GM18951 (cell line): ENCODE measurements around the gene CRISPLD2.

Source experiments
- POLR2A ChIP-seq: IDR thresholded peaks from 4 replicates; pipeline ENCODE4 v1.6.1; 2011; ENCODE audit warnings: mild to moderate bottlenecking; ENCODE audit not compliant: insufficient read length, insufficient read depth; ENCODE audit errors: extremely low read depth
- in situ Hi-C: fragments of 300-500 bp; cut with MboI; formaldehyde crosslinking; loops from one replicate; pipeline ENCODE4 v1.12.0; 2022; ENCODE audit warnings: low sequenced_read_pairs, mixed read lengths, inconsistent platforms; ENCODE audit not compliant: unreplicated experiment

The CRISPLD2 gene

DNA sequence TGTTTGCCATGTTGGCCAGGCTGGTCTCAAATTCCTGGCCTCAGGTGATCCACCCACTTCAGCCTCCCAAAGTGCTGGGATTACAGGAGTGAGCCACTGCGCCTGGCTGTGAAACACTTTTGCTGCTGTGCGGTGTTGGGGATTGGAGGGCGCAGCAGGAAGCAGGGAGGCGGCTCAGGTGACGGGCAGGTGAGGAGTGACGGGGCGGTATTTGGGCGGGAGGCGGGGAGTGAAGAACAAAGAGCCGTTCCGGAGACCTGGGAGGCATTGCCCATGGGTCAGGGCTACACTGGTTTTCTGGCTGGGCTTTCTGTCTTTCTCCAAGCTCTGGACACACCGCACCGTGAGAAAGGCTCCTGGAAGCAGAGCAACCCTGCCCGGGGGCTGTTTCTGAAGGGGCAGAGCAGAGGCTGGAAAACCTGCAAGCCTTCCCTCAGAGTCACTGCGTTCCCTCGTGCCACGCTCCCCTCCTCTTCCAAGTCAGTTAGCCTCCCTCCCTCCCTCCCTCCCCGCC is 22.1 kb downstream of the CRISPLD2 start:
- in situ Hi-C loops = no loop called here
- no peak for TF ChIP-seq POLR2A

DNA sequence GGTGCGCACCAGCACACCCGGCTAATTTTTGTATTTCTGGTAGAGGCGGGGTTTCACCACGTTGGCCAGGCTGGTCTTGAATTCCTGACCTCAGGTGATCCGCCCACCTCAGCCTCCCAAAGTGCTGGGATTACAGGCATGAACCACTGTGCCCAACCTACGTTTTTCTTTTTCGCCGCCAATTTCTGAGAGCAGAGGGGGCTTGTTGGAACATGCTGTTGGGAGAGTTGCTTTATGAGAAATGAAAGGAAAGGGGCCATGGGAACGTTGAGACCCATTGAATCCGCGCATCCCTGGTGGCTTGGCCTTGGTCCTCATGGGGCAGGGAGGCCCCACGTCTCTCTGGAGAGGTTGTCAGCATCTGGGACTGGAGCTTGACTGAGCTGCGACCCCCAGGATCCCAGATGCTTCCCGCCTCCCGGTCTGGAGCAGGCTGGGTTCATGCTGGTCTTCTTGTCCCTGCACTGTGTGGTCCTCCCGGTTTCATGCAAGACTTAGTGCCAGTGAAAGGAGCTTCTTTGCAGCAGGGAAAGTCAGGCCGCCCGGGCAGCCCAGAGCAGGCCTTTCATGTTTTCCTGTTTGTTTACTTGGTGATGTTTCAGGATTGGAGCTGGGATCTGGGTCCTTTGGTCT is 22.8 kb downstream of the CRISPLD2 start:
- TF ChIP-seq POLR2A = no peak
- in situ Hi-C loops = no loop called here

DNA sequence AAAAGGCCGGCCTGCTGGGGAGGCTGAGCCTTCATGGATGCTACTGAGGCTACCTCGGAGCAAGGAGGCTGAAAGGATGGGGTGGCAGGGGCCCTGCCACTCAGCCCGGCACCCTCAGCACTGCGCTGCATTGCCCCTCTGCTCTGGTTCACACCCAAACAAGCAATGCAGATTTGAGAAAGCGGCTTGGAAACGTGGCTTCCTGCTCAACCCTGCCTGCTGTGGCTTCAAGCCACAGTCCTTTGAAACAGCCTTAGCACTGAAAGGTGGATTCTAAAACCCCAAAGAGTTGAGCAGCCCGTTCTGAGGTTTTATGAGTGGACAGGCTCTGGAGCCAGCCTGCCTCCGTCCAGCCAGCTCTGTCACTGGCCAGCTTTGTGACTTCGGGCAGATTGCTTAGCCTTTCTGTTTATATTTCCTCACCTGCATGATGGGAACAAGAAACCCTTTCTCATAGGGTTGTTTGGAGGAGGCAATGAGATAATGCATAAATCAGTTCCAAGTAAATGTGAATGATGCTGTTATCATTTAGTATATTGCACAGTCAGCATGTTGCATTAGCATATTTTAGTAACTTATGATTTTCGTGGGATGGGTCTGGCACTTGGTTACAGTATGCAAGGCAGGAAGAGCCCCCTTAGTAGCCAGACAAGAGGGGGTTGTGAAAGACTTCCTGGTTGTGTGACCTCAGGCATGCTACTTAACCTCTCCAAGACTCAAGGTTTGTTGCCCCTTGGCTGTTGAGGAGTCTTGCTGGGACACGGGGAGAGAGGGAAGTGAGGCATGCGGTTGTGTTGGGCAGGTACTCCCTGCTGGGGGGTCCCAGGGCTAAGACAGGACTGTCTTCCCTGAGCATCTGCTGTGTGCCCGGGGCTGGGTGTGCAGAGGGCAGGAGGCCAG is 23.6 kb downstream of the CRISPLD2 start:
- TF ChIP-seq POLR2A = no peak
- in situ Hi-C loops = no loop called here

DNA sequence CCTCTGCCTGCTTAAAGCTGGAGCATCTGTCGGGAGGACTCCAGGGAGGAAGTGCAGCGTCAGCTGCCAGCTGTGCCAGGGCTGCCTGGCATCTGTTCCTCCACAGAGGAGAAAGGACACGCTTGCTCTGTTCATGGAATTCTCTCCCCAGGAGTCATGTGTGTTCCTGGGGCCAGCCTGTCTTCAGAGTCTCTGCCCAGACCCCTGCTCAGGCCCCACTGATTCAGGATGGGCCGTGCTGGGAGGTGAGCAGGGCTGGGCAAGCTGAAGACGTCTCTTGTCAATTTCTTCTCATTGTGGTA is 24.2 kb downstream of the CRISPLD2 start:
- no peak for TF ChIP-seq POLR2A
- in situ Hi-C loops = no loop called here

DNA sequence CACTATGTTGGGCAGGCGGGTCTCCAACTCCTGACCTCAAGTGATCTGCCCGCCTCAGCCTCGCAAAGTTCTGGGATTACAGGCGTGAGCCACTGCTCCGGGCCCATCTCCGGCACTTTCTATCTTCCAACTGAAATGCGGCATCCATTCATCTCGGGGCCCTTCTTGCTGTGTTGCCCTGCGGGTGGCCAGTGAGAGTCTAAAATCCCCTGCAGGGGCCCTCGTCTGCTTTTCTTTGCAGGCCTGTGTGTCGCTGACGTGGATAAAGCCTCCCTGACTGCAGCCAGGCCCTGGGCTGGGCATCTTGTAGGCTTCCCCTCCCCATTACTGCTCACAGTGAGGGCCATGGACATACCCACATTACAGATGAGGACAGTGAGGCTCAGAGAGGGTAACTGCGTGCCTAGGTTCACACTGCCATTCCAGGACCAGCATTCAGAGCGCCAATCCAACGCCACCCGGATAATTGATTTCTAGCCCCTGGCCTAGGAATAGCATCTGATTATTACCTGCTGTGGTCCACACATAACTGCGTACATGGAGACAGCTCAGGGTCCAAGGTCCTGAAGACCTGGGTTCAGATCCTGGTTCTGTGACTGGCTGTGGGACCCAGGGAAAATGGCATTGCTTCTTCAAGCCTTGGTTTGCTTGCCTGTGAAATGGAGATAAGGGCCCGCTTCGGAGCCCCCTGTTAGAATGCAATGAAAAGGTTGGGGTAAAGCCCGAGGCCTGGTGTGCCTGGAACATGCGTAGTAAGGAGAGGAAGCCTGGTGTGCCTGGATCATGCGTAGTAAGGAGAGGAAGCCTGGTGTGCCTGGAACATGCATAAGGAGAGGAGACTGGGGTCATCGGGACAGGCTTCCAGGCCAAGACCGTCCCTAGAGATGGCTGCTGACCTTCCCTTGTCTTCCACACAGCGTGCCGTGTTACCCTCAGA is 25.0 kb downstream of the CRISPLD2 start:
- in situ Hi-C loops = no loop called here
- TF ChIP-seq POLR2A = no peak

DNA sequence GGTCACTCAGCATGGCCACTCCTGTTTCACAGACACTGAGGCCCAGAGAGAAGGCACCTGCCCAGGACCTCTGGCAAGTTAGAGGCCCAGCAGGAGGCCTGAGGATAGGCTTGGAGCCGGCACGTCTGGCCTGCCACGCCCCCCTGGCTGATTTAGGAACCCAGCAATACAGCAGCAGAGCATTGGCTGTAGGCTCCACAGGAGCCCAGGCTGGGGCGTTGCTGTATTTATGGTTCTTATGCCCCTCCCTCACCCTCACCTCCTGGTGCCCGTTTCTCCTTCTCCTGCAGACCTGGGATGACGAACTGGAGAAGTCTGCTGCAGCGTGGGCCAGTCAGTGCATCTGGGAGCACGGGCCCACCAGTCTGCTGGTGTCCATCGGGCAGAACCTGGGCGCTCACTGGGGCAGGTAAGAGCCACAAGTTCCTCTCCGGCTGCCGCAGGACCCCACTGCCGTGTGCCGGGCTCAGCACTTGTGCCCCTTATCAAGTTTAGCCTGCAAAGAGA is 25.8 kb downstream of the CRISPLD2 start:
- in situ Hi-C loops = no loop called here
- TF ChIP-seq POLR2A = no peak

DNA sequence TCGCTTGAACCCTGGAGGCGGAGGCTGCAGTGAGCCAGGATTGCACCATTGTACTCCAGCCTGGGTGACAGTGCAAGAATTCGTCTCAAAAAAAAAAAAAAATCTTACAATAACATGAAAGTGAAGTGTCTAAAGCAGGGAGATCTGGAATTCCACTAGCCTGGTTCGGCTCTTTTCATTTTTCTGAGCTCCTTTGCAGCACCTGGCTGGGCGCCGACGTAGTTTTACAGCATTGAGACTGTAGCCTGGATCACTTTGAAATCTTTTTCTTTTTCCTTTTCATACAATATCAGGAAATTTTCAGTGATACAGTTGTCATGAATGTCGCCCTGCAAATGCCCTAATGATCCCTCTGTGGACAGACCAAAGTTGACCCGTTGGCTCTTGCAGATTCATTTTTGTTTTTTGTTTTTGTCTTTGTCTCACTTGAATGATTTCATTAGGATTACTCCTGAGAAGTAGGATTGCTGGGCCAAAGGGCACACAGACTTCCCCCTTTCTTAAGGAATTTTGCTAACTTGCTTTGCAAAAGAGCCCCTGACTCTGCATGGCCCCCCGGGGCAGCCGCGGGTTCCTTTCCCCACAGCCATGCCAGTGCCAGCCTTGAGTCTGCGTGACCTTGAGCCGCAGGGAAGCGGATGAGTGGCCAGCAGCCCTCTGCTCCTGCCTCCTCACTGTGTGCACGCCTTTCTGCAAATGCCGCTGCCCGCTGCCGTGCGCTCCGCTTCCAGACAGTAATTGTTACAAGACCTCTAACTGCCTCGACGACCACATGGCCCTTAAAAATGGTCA is 28.0 kb downstream of the CRISPLD2 start:
- no peak for TF ChIP-seq POLR2A

DNA sequence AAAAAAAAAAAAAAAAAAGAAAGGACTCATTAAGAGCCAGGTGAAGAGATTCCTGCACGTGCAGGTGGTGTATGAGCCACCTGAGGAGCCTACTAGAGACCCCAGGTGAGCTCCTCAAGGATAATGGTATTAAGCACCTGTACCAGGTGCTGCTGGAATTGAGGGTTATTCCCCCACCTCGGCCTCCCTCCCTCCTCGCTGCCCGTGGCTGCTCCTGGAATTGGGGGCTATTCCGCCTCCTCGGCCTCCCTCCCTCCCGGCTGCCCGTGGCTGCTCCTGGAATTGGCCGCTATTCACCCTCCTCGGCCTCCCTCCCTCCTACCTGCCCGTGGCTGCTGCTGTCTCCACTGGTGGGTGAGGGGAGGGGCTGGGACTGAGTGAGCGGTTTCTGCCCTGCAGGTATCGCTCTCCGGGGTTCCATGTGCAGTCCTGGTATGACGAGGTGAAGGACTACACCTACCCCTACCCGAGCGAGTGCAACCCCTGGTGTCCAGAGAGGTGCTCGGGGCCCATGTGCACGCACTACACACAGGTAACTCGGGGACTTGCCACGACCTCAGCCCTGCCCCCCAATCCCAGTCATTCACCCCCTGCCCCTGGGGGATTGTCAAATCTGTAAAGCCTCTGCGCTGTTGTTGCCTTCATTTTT is 29.3 kb downstream of the CRISPLD2 start:
- TF ChIP-seq POLR2A = no peak
- in situ Hi-C loops = no loop called here

More for the DNA sequence above, 28.0 kb downstream of the CRISPLD2 start:
- in situ Hi-C loops = no loop called here

DNA sequence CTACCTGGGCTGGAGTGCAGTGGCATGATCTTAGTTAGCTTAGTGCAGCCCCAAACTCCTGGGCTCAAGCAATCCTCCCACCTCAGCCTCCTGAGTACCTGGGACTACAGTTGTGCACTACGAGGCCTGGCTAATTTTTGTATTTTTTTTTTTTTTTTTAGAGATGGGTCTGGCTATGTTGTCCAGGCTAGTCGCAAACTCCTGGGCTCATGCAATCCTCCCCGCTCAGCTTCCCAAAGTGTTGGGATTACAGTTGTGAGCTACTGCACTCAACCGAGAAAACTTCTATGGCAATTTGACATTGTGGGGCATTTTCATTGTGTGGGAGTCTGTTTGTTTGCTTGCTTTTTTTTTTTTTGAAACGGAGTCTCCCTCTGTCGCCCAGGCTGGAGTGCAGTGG is 30.0 kb downstream of the CRISPLD2 start:
- no peak for TF ChIP-seq POLR2A
- in situ Hi-C loops = no loop called here

DNA sequence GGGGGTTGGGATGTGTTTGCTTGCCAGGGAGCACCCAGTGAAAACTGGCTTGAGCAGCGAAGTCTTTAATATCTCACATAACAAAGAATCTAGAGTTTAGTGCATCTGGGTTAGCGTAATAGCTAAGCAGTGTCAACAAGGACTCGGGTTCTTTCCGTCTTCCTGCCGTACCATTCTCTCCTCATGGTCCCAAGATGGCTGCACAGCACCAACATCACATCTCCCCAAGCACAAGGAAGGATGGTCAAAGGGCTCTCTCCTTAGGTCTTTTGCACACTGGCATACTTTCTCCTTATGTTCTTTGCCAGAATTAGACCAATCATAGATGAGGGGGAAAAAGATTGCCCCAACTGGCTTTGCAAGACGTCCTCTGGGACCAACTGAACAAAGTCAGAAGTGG is 30.9 kb downstream of the CRISPLD2 start:
- no peak for TF ChIP-seq POLR2A

DNA sequence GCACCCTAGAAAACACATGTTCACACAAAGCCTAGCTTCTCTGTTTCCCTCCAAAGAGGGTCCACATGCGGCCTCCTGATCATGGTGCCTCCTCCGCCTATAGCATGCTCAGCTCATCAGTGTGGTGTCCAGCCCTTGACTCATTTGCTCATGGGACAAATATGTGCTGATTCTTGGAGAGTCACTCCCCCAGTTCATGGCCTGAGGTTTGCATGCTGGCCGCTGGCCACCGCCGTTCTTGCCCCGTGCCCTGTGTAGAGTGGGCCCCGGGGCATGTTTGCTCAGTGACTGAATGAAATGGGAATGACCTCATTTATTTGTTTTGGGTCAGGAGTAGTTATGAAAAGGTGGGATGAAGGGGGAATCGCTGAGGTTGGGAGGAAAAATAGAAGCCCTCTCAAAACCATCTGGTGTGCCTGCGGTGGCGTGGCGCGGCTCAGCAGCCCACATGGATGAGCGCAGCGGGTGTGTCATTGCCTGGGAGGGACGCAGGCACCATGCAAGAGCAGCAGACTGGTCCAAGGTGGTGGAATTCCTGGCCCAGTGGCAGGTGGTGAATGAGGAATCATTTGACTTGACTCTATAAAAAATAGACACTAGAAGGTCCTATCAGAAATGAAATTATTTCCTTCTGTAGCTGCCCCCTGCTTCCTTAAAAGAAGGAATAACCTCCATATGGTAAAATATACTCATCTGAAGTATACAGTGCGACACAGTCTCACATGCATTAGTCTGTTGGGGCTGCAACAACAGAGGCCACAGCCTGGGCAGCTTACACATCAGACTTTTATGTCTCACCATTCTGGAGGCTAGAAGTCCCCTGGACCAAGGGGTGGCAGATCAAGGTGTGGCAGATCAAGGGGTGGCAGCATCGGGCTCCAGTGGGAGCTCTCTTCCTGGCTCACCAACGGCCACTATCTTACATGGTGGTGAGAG is 31.7 kb downstream of the CRISPLD2 start:
- no peak for TF ChIP-seq POLR2A
- in situ Hi-C loops = no loop called here

More for the DNA sequence above, 30.9 kb downstream of the CRISPLD2 start:
- in situ Hi-C loops = no loop called here
